GM04504 (cell line): Measurements from ENCODE around the gene ARHGEF4.

Experiments used
- DNase-seq: peaks from one replicate; pipeline ENCODE4 v3.0.0-alpha.2; 2012; ENCODE audit warnings: low read depth

Gene ARHGEF4

GRCh38 chr2:130819608-130820278 is 17.0 kb upstream of the ARHGEF4 start:
- no peak for DNase-seq

- no peak for DNase-seq
Measured at GRCh38 chr2:130820279-130820861, 16.3 kb upstream of the ARHGEF4 start.

- DNase-seq = no peak
Measured at GRCh38 chr2:130821867-130822266, 14.8 kb upstream of the ARHGEF4 start.

GRCh38 chr2:130822766-130823165 is 13.9 kb upstream of the ARHGEF4 start:
- no peak for DNase-seq

GRCh38 chr2:130823171-130823885 is 13.4 kb upstream of the ARHGEF4 start:
- no peak for DNase-seq

GRCh38 chr2:130823886-130824491 is 12.7 kb upstream of the ARHGEF4 start:
- DNase-seq = no peak

GRCh38 chr2:130824492-130825061 is 12.1 kb upstream of the ARHGEF4 start:
- DNase-seq = peak; percentile 31

GRCh38 chr2:130825231-130825965 is 11.3 kb upstream of the ARHGEF4 start:
- no peak for DNase-seq

GRCh38 chr2:130825966-130826253 is 10.8 kb upstream of the ARHGEF4 start:
- DNase-seq = no peak

- DNase-seq = no peak
Measured at GRCh38 chr2:130826419-130826818, 10.3 kb upstream of the ARHGEF4 start.

- DNase-seq = no peak
Measured at GRCh38 chr2:130826821-130827501, 9.8 kb upstream of the ARHGEF4 start.

GRCh38 chr2:130827502-130828251 is 9.0 kb upstream of the ARHGEF4 start:
- peak; percentile 4 for DNase-seq

GRCh38 chr2:130828461-130828860 is 8.3 kb upstream of the ARHGEF4 start:
- DNase-seq = no peak

GRCh38 chr2:130829015-130829414 is 7.7 kb upstream of the ARHGEF4 start:
- DNase-seq = no peak

- DNase-seq = no peak
Measured at GRCh38 chr2:130830538-130830937, 6.2 kb upstream of the ARHGEF4 start.

GRCh38 chr2:130831356-130831755 is 5.4 kb upstream of the ARHGEF4 start:
- DNase-seq = no peak

GRCh38 chr2:130832296-130832940 is 4.3 kb upstream of the ARHGEF4 start:
- no peak for DNase-seq

- DNase-seq = no peak
Measured at GRCh38 chr2:130834091-130834930, 2.4 kb upstream of the ARHGEF4 start.
